Right lobe of liver (tissue), 4 donors: ENCODE results near the gene CREBZF.

Experiments
- POLR2A ChIP-seq: fragments of 450-650 bp; IDR thresholded peaks from one replicate; pipeline ENCODE4 v1.6.1; 2017; ENCODE audit warnings: antibody characterized with exemption, mild to moderate bottlenecking
- TF ChIP-seq, protein P1 (sequence below), 4 donors: fragments of 200-600 bp in 3 of 4; fragments of 450-650 bp in 1 of 4; IDR thresholded peaks; one replicate each; pipeline versions ENCODE4 v1.5.1 to v1.8.0; 2016 to 2022; ENCODE audit warnings: antibody characterized with exemption in 4 of 4, mild to moderate bottlenecking in 2 of 4
- donor health status: DM: no; HTN: no; CAD: no.
- donor health status: DM: no; HTN: no; CAD: no.
- donor health status: DM: no; HTN: yes; CAD: no.

GRCh38 chr11:85664615-85665481 lies at the start of gene CREBZF:
- TF ChIP-seq, protein P1, sequence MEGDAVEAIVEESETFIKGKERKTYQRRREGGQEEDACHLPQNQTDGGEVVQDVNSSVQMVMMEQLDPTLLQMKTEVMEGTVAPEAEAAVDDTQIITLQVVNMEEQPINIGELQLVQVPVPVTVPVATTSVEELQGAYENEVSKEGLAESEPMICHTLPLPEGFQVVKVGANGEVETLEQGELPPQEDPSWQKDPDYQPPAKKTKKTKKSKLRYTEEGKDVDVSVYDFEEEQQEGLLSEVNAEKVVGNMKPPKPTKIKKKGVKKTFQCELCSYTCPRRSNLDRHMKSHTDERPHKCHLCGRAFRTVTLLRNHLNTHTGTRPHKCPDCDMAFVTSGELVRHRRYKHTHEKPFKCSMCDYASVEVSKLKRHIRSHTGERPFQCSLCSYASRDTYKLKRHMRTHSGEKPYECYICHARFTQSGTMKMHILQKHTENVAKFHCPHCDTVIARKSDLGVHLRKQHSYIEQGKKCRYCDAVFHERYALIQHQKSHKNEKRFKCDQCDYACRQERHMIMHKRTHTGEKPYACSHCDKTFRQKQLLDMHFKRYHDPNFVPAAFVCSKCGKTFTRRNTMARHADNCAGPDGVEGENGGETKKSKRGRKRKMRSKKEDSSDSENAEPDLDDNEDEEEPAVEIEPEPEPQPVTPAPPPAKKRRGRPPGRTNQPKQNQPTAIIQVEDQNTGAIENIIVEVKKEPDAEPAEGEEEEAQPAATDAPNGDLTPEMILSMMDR (IDR thresholded peaks at IDR 0.05): peak in 1 of 4 donors; percentile 3
- TF ChIP-seq POLR2A: peak; percentile 97
